CD4-positive, alpha-beta T cell treated with Interleukin-12 subunit alpha and Interleukin-12 subunit beta, for 1 hour (primary cell): ENCODE results near the gene IKZF4.
"Not testable (repeated sequence)": the region's sequence is repeated elsewhere in the genome, so short reads cannot be mapped to it uniquely, and the experiment has no call there.

Source experiments
- DNase-seq: peaks from one replicate; pipeline ENCODE4 v3.0.0-alpha.2; 2020

Gene IKZF4

DNA sequence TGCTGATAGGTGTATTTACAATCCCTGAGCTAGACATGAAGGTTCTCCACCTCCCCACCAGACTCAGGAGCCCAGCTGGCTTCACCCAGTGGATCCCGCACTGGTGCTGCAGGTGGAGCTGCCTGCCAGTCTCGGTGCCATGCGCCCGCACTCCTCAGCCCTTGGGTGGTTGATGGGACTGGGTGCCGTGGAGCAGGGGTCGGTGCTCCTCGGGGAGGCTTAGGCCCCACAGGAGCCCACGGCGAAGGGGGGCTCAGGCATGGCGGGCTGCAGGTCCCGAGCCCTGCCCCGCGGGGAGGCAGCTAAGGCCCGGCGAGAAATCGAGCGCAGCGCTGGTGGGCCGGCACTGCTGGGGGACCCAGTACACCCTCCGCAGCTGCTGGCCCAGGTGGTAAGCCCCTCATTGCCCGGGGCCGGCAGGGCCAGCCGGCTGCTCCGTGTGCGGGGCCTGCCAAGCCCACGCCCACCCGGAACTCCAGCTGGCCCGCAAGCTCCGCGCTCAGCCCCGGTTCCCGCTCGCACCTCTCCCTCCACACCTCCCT lies 20.8 kb upstream of the IKZF4 start:
- DNase-seq, result not testable (repeated sequence)

DNA sequence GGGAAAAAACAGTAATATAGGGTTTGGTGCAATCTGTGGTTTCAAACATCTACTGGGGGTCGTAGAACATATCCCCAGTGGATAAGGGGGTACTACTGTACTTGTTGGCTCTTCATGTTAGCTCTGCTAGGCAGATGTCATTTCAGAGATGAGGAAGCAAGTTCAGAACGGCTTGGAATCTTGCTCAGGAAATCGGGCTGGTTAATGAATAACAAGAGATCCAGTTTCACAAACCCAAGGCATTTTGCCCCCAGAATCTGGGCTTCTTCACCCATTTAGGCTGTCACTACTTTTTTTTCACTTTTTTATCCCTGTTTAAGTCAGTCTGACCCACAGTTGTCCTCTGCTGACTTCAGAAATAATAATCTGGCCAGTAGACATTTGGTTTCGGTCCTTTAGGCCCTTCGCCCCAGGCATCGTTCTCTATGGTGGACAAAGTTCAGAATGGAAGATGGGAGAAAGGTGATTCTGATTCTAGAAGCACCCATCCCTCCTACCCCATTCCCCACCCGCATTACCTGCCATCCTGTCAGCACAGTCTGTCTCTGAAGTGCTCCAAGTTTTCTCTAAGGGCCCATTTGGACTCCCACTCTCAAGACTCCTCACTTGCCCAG lies 19.2 kb upstream of the IKZF4 start:
- DNase-seq, result no peak

DNA sequence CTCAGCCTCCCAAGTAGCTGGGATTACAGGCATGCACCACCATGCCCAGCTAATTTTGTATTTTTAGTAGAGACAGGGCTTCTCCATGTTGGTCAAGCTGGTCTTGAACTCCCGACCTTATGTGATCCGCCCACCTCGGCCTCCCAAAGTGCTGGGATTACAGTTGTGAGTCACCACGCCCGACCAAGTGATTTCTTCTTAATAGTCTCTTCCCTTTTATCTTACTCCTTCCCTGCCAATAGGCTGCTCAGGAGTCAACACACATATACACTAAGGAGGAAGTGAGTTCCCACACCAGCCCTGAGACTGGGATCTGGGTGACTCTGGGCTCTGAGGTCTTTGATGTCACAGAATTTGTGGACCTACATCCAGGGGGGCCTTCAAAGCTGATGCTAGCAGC lies 17.5 kb upstream of the IKZF4 start:
- not testable (repeated sequence) for DNase-seq

DNA sequence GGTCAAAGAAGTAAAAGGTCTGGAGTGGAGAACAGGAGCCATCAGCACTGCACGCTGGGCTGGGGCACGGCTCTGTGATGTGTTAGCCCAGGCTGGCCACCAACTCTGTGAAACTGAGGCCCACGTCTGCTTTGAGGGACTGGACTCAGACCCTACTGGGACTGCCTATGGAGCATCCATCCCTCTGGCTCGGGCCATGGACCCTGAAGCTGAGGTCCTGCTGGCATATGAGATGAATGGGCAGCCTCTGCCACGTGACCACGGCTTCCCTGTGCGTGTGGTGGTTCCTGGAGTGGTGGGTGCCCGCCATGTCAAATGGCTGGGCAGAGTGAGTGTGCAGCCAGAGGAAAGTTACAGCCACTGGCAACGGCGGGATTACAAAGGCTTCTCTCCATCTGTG lies 16.6 kb upstream of the IKZF4 start:
- no peak for DNase-seq

DNA sequence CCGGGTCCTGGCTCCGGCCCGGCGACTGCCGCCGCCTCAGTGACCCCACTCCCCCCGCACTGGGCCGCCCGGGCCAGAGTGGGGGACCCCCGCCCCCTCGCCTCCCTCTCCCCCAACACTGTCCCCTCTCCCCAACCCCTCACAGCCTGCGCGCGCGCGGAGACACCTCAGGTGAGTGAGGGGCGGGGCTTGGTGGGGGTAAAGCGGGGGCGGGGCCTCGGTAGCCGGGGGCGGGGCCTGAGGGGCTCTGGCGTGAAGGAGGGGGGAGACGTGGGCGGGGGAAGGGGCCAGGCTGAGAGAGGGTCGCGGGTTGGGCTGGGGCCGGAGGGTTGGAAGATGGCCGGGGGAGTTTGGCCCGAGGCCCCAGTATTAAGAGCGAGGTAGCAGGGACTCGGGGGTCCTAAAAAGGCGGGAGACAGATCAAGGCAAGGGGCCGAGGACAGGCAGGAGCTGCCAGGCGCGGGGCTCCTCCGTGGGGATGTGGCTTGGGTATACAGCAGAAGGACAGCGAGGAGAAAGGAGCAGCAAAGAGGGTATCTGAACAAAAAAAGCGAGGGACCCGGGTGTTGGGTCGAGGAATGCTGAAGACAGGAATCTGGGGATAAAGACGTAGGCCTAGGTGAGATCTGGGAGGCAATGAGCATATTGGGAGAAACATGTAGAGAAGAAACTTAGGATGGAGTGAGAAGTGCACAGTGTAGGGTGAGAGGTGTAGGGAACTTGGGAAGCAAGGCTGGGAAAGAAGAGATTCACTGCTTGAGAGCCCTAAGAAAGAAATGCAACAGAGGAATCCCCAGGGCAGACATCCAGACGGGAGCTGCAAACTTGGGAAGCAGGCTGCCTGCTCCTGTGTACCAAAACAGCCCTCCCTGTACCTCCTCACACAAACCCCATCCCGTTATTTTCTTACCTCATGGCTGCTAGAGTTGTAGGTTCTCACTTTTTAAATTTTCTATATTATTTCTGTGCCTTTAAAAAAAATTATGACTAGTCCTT lies 13.0 kb upstream of the IKZF4 start:
- peak; percentile 74 for DNase-seq

DNA sequence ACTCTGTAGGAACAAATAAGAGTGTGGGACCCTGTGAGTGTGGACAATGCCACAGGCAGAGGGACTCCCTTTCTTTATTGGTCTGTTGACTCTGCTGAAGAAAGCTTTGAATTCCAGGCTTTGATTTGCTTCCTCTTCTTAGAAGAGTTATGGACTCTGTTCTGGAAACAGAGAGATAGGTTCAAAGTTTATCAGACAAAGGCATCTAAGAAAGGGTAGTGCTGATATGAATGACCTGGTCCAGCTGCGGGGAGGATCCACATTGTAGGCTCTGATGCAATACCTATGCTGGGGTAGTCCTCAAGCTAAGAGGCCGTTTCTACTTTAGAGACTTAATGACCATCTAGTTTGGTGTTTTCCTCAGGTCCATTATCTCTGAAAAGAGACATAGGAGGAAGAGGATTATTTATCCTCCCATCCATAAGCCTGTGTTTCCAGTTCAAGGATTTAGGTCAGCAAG lies 10.7 kb upstream of the IKZF4 start:
- DNase-seq, result no peak

DNA sequence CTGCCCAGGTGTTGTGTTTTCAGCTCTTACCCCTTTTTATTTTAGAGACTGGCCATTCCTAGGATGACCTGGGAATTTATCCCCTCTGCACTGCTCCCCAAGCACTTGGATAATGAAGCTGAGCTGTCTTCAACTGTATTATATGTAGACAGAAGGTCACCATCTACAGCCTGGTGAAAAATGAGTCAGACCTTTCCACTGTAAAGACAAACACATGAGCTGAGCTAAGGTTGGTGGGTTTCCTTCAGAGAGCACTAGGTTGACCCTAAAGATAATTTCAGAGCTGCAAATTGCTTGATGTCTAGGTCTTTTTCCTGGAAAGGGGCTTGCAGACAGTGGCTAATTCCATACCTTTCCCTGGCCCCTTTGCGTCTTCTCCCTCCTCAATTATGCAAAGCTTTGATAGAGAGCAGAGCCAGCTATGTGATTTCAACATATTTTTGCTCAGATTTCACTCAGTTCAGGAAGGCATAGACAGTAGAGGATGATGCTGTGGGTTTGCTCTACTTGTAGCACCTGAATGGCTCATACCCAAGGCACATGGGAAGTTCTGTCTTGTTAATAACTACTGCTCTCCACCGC lies 9.2 kb upstream of the IKZF4 start:
- DNase-seq, result no peak

DNA sequence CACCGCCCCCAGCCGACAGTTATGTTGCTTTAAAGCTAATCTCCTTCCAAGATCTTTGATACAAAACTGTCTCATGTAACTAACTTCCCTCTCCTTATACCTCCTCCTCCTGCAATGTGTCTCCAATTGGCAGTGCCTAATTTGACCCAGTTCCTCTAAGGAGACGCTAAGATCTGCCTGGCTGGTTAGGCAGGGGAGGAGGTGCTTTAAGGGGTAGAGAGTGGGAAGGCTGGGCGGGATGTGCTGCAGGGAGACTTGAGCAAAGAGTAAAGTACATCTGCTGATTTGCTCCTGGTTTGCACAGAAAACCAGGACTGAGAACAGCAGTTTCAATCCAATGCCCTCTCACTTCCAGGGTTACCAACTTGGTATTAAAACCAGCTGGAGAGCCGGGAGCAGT lies 7.4 kb upstream of the IKZF4 start:
- no peak for DNase-seq

DNA sequence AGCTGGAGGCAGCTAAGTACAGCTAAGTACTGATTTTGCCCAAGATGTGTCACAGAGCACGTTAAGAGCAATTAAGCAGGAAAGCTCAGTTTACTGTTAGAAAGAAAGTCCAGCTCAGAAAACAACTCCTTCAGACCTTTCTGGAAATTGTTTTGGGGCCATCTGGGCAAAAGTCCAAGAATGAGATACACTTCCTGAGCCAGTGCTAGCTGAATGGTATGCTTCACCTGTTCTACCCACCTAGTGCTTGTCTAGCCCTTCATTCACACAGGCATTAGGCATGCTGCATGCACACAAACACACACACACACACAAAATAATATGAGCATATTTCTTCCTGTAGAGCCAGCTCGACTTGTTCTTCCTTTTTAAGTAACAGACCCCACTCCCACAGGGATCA lies 6.6 kb upstream of the IKZF4 start:
- no peak for DNase-seq

DNA sequence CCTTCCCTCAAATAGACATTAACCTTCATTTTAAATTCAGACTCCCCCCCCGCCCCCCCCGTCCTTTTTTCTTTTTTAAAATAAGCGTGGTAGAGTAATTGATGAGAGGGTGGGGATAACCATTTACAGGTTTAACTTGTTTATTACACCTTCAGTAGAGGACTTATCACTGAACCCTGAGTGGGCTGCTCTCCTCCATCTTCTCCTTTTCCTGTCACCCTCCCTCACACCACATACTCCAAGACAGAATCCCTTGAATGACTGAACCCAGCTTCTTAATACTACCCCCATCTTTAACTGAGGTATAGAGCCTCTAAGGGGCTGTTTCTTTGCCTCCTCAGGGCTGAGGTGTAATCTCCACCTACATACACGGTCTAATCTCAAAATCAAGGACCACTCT lies 3.7 kb upstream of the IKZF4 start:
- no peak for DNase-seq

DNA sequence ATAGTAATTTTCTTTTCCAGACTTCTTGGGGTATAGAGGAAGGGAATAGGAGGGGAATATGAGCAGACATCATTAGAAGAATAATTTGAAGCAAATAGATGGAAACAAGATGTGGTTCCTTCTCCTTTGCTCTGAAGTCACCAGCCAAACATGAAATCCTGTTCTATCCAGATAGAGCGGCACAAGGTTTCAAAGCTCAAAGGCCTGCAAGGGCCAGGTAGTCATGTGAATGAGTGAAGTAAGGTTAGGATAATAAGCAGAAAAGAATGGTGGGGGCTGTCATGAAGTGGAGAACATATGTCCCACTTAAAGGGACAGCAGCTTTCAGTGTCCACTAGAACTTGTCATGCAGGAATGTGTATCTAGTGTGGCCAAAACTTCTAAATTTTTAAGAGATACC lies 2.5 kb upstream of the IKZF4 start:
- no peak for DNase-seq

DNA sequence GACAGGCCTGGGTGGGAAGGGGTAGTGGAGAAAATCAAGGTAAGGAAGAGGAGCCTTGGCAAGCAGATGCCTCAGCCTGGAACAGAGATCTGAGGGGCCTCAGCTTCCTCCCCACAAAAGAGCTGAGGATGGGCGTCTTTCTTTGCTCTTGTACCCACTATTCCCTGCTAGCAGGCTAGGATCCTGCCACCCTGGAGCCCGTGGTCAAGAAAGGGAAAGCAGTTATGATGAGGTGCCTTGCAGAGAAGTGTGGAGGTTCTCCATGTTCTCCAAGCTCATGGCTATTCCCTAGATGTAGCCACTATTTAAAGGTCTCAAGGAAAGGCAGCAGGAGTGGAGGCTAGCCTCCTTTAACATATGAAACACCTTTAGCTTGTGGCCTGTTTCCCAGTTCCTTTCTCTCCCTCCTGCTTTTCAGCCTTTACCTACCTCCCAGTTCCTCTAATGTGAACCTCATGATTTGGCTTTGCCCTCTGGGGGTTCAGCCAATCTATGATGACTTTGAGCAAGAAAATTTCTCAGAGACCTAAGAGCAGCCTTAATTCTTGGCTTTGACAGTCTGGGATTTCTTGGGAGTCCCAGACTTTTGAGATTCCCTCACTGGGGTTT lies 1.1 kb downstream of the IKZF4 start:
- DNase-seq, result no peak

DNA sequence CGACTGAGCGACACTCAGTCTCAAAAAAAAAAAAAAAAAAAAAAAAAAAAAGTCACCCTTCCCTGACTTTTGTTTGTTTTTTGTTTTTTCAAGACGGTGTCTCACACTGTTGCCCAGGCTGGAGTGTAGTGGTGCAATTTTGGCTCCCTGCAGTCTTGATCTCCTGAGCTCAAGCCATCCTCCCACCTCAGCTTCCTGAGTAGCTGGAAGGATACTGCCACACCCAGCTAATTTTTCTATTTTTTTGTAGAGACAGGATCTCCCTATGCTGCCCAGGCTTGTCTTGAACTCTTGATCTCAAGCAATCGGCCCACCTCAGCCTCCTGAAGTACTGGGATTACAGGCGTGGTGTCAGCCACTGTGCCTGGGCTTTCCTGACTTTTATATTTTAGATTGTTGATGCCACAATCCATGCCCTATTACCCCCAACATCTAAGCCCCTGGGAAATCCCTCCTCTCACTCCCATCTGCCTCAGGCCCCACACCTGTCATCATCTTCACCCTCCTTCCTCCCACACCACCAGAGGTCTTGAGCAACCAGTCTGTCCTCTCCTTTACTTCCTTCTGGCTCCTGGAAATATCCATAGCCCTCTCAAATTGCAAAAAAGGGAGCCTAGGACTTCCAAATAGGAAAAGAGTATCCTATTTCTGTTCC lies 7.8 kb downstream of the IKZF4 start:
- no peak for DNase-seq

DNA sequence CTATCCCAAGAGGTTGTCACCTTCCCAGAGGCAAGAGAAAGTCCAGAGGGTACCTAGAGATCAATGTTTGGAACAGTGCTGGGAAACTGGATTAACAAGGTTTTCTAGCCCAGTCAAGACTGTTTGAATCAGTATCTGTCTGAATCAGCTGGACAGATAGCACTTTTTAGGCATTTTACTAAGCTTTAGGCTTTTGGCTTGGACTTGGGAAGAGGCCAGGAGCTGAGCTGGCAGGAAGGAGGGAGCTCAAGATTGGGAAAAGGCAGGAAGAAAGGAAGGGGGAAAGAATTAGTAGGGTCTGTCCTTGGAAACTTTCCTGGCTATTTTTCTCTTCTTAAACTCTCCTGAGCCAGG lies 8.3 kb downstream of the IKZF4 start:
- no peak for DNase-seq

DNA sequence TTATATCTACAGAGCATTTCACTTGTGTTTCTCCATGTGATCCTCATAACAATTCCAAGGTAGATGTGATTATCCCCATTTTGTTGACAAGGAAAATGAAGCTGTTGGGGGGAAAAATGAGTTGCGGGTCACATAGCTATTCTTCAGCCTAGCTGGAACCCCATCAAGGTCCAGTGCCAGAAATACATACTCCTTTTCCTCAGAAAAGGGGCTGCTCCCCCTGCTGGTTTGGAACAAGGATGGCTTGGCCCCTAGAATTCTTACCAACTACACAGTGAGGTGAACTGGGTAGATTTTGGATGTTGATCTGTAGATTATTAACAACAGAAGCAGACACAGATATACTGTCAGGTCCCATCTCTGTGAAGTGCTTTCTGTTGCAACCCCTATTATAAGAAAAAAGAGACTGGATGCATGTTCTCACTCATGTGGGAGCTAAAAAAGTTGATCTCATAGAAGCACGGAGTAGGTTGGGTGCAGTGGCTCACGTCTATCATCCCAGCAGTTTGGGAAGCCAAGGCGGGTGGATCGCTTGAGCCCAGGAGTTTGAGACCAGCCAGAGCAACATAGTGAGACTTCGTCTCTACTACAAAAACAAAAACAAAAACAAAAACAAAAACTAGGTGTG lies 8.9 kb downstream of the IKZF4 start:
- peak; percentile 60 for DNase-seq

DNA sequence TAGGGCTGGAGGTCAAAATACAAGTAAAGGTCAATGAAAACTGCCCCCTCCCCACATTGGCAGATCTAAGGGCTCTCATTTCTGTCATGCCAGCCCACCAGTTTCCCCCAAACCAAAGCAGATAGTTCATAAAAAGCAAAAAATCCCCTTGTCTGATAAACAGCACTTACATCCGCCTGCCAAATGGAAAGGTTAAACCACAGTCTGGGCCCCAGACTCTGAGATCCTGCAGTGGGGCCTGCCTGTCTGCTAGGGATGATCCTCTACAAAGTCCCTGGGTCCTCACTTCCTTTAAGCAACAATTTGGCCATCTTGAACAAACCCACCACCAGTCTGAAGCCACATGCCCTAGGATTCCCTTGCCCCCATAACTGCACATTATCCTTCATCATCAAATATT lies 11.1 kb downstream of the IKZF4 start:
- DNase-seq, result peak; percentile 39

DNA sequence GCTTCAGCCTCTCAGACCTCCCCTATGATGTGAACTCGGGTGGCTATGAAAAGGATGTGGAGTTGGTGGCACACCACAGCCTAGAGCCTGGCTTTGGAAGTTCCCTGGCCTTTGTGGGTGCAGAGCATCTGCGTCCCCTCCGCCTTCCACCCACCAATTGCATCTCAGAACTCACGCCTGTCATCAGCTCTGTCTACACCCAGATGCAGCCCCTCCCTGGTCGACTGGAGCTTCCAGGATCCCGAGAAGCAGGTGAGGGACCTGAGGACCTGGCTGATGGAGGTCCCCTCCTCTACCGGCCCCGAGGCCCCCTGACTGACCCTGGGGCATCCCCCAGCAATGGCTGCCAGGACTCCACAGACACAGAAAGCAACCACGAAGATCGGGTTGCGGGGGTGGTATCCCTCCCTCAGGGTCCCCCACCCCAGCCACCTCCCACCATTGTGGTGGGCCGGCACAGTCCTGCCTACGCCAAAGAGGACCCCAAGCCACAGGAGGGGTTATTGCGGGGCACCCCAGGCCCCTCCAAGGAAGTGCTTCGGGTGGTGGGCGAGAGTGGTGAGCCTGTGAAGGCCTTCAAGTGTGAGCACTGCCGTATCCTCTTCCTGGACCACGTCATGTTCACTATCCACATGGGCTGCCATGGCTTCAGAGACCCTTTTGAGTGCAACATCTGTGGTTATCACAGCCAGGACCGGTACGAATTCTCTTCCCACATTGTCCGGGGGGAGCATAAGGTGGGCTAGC lies 13.9 kb downstream of the IKZF4 start:
- peak; percentile 46 for DNase-seq

DNA sequence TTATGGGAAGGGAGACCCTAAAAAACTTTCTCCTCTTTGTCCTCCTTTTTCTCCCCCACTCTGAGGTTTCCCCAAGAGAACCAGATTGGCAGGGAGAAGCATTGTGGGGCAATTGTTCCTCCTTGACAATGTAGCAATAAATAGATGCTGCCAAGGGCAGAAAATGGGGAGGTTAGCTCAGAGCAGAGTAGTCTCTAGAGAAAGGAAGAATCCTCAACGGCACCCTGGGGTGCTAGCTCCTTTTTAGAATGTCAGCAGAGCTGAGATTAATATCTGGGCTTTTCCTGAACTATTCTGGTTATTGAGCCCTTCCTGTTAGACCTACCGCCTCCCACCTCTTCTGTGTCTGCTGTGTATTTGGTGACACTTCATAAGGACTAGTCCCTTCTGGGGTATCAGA lies 16.3 kb downstream of the IKZF4 start:
- DNase-seq, result no peak

DNA sequence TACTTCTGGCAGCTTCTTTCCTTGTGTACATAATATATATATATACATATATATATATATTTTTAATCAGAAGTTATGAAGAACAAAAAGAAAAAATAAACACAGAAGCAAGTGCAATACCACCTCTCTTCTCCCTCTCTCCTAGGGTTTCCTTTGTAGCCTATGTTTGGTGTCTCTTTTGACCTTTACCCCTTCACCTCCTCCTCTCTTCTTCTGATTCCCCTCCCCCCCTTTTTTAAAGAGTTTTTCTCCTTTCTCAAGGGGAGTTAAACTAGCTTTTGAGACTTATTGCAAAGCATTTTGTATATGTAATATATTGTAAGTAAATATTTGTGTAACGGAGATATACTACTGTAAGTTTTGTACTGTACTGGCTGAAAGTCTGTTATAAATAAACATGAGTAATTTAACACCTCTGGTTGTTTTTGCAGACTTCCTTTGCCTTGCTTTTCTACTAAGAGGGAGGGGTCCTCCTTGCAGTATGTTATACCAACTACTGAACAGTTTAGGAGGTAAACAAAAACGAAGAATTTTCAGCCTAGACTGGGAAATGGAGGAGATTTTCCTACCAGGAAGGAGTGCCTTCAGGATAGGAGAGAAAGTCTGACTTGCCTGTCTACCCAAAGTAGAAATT lies 17.3 kb downstream of the IKZF4 start:
- DNase-seq, result no peak

DNA sequence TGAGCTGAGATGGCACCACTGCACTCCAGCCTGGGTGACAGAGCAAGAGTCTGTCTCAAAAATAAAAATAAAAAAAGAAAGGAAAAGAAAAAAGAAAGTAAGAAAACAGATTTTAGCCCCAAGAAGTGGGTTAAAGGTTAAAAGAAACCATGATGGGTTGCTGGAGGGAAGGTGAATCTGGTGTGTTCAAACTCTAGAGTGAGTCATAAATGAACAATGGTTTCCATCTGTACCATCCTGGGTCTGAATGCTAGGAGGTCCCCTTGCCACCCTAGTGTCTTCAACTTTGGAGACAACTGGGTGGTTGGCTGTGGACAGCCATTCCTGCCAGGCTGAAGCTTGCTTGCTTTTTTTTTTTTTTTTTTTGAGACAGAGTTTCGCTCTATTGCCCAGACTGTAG lies 19.3 kb downstream of the IKZF4 start:
- no peak for DNase-seq

DNA sequence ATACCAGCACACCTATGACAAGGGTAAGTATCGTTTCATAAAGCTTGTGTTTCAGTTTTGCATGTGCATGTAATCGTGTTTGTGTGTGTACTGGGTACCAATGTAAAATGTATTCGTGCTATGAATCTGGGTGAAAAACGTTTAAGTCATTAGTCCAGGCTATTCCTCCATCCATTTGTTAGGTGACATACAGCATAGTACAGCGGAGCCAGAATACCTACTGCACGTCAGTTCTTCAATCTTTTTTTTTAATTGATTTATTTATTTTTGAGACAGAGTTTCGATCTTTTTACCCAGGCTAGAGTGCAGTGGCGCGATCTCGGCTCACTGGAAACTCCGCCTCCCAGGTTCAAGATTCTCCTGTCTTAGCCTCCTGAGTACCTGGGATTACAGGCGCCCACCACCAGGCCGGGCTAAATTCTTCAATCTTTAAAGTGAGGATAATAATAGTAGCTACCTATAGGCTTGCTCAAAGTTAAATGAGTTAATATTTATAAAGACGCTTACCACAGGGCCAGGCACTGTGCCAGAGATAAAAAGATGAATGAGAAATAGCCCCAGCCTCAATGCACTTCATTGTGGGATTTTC lies 20.2 kb downstream of the IKZF4 start:
- no peak for DNase-seq
